NCI-H1694 treated with DMSO at 0.1 percent for 48 hours (cell line): ENCODE results near the gene ADO.
A peak's percentile ranks its signal among the peaks of the same experiment; 100 is the strongest.
"Not testable (repeated sequence)": the region's sequence is repeated elsewhere in the genome, so short reads cannot be mapped to it uniquely, and the experiment has no call there.

Experiments used
- DNase-seq: peaks from one replicate; lab custom pipeline; 2025; lab: John Stamatoyannopoulos, UW

Gene ADO

DNA sequence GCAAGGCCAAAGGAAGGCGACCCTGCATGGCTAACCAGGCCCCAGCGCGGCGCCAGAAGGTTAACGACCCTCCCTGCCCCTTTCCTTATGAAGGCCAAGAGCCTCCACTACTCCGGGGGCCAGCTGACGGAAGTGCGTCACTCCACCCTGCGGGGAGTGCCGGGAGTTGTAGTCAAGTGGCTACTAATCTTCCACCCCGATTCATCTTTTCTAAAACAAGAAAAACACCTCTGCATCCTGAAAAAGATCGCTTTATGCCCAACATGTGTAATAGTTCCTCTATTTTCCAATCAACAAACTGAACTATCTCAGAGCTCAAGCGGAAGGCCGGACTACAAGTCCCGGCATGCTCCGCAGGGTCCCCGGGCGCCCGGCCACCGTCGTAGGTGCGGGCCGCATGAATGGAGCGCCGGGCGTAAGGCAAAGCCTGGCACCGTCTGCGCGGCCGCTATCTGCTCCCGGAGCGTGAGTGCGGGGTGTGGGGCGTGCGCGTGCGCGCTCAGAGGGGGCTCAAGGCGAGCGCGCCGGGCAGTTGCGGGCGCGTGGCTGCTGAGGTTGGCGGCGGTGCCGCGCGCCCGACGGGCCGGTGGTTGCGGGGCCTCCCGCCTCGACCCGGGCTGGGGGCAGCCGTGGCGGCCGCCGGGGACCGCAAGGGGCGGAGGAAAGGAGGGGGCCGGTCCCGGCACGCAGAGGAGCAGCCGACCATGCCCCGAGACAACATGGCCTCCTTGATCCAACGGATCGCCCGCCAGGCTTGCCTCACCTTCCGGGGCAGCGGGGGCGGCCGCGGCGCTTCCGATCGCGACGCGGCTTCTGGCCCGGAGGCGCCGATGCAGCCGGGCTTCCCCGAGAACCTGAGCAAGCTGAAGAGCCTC, at the start of gene ADO:
Gene ADO, plus strand, starts transcription at position 365 of the 875 bp plus-strand sequence. Its CDS starts 340 bp downstream, at position 705.
- peak; percentile 81 for DNase-seq

DNA sequence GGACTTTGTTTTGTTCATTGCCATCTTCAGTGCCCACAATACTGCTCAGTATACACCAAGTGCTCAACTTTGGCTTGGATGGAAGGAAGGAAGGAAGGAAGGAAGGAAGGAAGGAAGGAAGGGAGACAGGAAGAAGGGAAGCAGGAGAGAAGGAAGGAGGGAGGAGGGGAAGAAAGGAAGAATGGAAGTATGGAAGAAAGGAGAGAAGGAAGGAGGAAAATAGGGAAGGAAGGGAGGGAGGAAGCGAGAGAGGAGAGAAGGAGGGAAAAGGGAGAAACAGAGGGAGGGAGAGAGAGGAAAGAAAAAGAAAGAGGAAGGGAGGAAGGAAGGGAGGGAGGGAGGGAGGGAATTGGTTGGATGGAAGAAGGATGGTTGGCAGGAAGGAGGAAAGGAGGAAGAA, 49.6 kb upstream of the ADO start:
- DNase-seq = no peak

DNA sequence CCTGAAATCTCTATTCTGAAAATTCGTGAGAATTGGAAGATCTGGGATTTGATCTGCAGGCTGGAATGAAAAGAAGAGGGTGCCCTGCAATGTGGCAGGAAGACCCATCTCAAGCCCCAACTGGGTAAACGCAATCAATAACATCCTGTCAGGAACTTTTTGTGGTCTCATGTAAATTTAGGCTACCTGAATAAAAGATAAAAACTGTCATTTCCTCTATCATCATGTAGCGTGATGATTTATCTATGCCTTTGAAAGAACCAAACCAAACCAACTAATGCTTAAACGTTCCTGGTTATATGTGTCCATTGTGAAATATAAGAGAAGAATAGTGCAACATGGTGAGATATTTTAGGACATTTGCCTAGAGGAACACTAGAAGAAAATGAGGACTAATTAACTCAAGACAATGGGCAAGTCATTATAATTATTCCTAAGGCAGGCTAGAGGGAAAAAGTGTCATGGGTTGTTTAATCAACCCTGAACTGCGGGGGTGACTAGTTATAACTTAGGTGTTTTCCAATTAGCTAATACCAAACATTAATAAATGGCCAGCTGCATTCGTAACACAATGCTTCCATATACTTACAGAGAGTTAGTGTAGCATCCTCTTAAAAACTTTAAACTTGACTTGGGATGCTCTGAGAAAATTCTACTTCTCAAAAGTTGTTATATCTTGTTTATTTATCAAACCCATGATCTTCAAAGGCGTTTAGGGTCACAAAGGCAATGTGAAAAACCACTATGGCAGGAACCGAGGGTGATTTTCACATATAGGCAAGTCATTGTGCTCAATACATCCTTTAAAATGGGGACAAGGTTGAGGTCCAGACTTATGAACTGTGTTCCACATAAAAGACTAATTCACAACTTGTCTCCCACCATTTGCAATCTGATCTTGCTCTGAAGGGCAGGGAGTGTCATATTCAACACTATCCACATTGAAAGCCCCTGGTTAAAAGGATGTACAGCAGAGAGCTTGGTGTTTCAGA, 48.6 kb upstream of the ADO start:
- DNase-seq = no peak

DNA sequence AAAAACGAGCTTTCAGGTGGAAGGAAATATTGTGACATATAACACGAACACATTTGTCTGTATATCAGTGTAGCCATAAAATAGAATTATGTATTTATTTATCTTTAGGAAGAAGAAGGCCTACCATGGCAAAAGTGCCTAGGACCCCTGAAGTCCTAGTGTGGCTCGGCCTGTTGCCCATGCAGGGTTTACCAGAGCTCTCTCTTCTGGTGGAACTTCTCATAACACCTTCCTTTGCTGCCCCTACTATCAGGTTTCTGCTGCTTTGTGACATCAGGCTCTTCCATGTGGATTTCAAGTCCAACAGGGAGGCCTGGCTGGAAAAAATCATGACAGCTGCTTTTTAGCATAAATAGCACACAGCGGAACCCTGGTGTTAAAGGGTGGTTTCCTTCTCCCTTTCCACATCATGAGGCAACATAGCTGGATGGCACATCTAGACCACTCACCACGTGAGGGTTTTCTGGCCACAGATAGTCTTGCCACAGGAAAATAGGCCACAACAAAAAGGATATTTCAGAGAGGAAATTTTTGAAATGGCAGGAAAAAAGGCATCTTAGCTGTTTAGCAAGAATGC, 44.8 kb upstream of the ADO start:
- no peak for DNase-seq

DNA sequence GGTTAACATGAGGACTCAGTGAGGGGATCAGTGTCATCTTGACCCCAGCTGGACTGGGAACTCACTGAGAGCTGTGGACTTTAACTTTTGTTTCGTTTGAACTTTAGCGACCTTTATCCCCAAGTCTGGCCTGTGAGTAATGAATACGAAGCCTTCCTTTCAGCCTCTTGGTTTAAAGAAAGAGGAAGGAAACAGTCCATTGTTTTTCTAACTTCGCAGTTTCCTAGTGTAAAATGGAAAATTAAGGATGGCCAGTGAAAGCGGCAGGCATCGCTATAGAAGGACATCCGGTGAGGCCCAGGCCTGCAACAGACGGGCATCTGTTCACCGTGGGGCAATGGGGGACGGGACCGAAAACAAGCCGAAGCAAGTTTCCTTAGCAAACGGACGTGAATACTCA, 44.1 kb upstream of the ADO start:
- no peak for DNase-seq

DNA sequence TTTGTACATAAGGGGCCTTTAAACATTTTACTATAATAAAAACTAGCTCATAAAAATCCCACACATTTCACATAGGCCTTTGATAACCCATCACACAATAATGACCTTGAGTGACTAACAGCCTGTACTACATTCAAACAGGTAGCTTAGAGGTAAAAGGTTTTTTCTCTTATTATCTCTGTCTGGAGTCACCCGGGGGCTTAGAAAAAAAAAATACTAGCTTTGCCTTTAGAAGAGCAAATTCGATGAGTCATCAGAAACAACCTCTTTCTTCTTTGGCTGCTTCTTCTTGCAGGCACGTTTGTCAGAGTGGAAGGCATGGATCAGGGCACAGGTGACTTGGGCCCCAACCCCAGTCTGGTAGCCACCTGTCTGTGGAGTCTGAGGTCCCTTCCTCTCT, 43.4 kb upstream of the ADO start:
- no peak for DNase-seq

DNA sequence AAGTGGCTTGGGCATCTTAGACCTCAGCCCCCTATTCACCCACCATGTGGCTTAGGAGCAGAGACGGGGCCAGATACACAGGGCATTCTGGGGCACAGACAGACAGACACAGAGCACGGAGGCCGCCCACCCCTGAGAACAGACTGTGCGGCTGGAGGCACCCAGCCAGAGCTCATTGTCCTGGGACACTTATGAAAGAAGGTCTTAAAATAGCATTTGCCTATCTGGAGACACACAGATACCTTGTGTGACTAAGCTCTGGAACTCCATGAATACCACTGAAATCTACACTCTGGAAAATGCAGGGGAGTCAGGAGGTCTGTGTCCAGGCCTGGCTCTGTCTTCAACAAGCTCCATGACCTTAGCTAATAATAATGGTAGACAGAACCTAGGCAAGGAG, 41.4 kb upstream of the ADO start:
- no peak for DNase-seq

DNA sequence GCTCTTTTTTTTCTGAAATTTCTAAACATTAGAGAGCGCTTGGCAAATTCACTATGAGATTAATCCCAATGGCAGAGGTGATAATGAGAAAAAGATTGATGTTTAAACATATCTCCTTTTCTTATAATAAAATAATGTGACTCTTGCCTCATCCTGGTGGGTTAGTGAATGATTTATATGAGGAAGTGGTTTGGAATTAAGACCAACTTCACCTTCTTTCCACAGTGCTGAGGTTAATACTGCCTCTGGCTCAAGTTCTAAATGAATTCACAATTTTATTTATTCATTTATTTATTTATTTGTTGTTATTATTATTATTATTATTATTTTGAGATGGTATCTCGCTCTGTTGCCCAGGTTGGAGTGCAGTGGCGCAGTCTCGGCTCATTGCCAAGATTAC, 40.5 kb upstream of the ADO start:
- no peak for DNase-seq

DNA sequence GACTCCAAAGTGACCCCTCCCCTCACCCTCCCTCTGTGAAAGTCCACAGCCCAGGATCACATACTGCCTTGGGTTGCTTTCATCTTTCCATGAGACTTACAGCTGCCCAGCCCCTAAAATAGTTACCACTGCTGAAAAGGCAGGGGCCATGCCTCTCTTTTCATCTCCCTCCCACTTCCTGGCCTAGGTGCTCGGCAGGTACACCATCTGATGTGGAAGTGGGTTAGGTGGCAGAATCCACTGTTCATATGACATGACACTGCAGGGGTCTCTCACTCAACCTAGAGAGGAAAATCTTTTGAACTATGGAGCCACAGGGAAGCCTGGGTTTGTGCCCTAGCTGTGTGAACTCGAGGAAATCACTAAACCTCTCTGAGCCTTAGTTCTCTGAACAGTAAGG, 38.8 kb upstream of the ADO start:
- DNase-seq = no peak

DNA sequence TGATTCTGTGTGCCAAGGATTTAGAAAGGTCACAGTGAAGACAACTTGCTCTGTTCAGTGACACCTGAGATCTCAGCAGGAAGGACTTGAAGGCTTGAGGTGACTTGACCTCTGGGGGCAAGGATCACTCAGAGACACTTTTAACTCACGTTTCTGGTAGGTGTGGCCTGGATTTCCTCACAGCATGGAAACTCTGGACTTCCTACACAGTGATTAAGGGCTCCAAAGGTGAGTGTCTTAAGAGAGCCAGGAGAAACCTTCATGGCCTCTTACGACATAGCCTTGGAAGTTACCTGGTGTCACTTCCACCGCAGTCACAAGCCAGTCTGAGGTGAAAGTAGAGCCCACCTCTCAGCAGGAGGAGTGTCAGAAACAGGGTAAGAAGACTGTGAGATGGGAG, 38.1 kb upstream of the ADO start:
- no peak for DNase-seq

DNA sequence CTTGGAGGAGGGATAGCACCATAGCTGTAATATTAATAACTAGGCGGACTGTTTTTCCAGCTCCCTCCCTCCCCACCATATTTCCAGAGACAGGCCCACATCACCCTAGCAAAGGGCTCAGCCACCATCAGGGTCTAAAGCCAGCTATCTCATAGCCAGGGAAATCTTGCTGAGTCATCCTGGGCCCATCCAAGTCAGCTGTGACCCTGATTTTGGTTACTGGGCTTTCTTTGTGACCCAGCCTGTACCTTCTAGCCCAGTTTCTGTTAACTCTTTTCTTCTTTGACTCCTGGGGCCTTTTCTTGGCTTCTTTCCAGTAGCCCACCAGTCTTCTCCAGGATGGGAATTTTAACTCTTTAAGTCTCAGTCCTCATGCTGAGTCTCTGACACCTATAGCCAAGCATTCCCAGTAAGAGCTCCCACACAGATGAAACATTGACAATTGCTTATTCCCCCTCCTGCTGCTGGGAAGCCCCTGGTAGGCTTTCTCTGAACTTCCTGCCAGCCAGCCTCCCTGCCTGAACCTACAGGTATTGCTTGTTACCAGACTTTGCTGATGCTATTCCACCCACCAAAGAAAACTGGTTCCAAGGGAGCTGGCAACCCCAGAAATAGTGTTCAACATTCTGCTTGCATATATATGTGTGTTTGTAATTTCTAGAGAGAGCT, 34.8 kb upstream of the ADO start:
- DNase-seq = no peak

DNA sequence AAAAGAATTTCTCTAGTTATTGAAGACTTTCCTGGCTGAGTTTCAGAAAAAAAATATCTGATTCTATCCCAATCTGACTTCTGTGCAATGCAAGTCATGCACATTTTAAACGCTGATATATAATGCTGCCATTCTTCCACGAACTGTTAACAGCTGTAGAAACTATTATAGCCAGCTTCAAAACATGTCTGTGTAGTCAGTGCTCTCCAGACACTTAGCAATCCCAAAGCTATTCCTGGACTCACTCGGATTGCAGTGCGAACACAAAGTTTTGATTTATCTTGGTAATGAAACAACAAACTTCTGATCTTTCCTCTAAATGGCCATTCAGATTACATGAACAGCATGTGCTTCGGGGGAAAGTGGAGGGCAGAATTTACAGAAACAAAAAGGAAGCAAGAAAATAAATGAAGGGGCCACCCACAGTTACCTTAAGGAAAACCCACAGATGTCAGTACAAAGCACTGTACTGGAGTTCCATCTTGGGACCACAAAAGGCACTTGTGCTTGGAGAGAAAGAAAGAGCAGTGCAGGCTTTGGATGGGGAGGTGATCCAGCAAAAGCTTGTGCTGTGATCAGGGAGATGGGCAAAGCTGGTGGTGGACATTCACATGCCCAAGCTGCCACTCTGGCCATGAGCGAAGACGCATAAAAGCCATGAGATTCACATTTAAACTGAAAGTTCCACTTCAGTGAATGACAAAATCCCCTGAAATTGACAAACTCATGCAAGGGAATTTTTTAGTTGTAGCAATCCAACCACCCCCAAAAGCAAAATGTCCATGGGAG, 32.1 kb upstream of the ADO start:
- no peak for DNase-seq

DNA sequence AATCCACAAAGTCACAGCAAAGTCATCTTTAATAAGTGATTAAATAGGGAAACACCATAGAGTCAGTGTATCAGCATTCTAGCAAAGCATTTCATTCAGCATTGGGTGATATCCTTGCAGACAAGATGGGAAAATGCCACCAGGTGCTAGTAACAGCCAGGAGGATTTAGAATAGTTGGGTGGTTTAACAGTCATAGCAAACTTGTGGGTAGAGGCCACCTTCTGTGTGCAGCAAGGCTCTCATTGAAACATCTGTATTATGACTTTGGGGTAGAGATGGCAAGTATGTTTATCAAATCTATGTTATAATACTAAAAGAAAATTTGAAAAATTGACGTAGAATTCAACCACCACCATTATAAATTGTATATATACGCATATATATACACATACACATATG, 26.4 kb upstream of the ADO start:
- no peak for DNase-seq

DNA sequence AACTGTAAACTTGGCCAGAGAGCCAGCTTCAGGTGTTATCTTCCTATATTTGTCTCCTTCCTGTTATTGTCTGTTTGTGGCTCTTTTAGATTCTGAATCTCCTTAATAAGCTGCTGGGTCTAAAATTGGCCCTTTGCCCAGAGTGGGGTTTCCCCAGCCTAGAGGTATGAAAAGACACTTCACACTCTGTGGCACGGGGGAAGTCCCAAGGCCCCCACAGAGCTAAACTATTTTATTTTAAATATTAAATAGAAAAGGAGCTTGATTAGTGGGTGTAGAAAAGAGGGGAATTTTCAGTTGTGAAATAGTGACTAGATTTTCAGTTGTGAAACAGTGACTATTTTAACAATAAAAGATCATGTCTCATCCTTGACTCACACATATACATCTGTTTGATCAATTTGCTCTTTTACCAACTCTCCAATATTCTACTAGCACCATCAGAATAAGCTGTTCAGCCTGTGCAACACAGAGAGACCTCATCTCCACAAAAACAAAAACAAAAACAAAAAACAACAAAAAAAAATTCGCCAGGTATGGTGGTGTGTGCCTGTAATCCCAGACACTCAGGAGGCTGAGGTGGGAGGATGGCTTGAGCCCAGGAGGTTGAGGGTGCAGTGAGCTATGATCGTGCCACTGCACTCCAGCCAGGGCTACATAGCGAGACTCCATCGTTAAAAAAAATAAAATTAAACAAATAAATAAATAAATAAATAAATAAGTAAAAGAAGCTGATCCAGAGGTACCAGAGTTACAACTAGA, 24.9 kb upstream of the ADO start:
- no peak for DNase-seq

DNA sequence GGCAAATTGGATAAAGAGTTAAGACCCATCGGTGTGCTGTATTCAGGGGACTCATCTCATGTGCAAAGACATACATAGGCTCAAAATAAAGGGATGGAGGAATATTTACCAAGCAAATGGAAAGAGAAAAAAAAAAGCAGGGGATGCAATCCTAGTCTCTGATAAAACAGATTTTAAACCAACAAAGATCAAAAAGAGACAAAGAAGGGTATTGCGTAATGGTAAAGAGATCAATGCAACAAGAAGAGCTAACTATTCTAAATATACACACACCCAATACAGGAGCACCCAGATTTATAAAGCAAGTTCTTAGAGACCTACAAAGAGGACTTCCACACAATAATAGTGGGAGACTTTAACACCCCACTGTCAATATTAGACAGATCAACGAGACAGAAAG, 20.0 kb upstream of the ADO start:
- DNase-seq = not testable (repeated sequence)

DNA sequence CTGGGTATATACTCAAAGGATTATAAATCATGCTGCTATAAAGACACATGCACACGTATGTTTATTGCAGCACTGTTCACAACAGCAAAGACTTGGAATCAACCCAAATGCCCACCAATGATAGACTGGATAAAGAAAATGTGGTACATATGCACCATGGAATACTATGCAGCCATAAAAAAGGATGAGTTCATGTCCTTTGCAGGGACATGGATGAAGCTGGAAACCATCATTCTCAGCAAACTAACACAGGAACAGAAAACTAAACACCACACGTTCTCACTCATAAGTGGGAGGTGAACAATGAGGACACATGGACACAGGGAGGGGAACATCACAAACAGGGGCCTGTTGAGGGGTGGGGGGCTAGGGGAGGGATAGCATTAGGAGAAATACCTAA, 16.2 kb upstream of the ADO start:
- DNase-seq = not testable (repeated sequence)

DNA sequence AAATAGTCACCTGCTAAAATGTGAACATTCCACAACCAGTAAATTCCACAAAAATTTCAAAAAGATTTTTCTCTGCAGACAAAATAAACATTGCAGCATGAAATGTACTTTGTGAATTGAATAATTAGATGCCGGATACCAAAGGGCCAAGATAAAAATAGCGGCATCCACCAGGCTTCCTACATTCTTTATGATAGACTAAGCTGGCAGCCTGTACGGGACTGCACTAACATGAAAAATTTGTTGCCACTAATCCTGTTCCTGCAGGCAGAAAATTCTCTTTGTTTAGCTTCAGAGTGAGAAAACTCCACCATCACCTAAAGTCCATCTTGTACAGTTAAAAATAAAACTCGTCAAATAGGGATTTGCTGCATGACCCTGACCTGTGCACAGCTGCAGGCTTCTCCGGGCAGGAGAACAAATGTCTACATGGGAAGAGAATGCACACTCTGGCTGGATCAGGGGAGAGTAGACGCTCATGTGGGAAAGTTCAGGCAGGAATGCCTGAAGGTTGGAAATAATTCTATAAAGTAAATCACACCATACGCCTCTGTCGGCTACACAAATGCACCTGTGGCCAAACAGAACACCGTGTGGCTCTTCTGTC, 15.6 kb upstream of the ADO start:
- no peak for DNase-seq

DNA sequence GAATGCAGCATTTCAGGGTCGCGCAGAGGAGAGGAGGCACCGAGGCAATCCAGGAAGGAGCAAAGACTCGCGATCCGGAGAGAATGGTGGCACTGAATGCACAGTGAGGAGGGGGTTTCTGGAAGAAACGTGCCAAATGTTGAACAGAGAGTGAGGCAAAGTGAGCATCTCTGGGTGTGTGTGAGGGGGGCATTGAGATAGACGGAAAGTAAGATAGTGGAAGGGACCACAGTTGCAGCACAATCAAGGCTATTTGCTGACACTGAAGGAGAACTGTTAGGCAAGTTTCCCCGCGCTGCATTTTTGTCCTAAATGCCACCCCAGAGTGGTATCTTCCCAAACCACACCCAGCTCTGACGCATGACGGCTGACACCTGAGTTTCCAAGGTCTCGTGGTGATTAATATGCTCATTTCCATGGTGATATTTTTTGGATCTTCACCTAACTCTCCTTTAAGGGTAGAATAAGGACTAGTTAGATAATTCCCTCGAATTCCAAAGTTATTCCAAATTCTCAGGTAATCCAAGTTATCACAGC, 14.4 kb upstream of the ADO start:
- no peak for DNase-seq

DNA sequence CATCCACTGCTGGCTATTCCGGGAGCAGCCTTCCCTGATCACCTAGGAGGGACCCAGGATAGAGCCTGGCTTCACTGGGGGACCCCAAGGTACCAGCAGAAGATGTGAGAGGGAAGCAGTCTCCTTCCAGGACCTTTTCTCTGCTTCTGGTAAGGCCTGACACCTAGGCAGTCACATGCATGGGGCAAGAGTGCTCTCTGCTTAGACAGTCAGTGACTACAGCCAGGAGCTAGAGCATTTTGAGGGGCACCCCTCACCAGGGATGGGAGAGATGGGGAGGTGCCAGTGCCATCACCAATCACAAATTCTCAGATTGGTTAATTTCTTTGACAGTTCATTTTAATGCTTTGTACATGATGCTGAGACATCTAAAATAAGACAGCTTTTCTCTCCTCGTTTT, 13.9 kb upstream of the ADO start:
- no peak for DNase-seq

DNA sequence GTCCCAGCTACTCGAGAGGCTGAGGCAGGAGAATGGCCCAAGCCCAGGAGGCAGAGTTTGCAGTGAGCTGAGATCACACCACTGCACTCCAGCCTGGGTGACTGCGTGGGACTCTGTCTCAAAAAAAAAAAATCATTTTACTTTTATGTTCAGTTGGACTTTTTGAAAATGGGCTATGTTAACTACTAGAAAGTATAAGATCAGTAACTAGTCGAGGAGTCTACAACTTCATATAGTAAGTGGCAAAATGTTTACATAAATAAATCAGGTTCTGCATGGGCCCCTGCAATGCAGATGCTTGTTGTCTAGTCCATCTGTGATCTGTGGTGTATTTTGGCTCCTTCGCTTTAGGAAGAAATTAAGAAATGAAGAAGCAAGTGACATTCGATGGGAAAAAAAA, 12.3 kb upstream of the ADO start:
- DNase-seq = no peak
